ENCODE results near the gene PDE2A. TPM values are rescaled to one million over a fixed set of nuclear protein-coding genes. Genes with fewer than 3 reads are reported as not detected.

The PDE2A gene
- 0.26 and 0.64 TPM in 2 replicates for total RNA-seq (2014; rRNA removed; shearing (Covaris generic))
- polyA plus RNA-seq (2015; cell fraction: cytosol; rRNA removed): 0.47 and 0.70 TPM in 2 replicates
- 0.64 and 2.9 TPM in 2 replicates for polyA plus RNA-seq (2015; cell fraction: nucleus; rRNA removed)

DNA sequence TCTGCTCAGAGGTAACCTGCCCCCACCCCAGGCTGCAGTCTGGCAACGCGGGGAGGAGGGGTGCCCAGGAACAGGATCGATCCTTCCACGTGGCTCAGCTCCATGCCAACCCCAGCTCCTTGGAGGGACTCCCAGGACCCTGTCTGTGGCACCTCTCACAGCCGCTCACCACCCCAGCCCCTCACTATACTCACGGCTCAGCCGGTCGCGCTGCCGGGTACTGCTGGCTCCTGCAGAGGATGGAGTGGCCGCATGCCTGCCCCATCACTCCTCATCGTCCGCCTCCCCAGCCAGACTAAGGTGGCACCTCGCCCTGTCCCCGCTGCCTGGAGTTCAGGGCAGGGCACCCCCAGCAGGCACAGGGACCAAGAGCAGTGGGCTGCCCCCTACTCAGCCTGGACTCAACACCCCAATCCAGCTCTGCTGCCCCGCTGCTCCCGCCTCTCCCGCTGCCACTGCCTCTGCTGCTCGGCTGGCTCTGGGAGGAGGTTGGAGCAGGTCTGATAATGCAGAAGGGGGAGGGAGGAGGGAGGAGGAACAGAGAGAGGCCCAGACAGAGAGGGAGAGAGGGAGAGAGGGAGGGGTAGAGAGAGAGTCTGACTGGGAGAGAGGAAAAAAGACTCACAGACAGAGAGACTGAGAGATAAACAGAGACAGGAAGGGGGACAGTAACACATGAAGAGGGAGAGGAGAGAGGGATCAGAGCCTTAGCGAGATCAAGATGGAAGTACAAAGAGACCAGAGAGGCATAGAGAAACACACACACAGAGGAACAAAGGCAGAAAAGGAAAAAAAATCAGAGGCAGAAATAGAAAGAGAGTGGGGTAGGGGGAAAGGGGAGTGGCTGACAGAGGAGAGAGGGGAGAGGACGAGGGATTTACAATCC, at the start of gene PDE2A:
Gene PDE2A, minus strand, starts transcription at position 480 of the 886 bp plus-strand sequence. Its CDS starts 215 bp downstream, at position 265.
- in situ Hi-C loops (cut with HindIII; ENCODE audit: low pct_unique_long_range_greater_than_20kb, low sequenced_read_pairs): no loop called here

DNA sequence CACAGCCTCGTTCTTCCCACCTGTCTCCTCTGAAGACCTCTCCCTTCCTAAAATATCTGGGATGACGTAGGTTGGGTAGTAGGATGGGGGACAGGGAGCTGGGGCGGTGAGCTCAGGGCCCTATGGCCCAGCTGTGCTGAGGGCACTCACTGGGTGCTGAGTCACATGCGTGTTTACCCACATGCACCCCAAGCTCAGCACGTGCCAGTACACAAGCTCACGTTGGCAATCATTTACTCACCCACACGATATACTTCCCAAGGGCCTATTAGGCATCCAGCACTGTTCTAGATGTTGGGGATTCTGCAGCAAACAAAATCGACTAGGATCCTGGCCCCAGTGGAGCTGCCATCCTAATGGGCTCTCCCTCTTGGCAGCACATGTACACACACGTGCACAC, 49.3 kb upstream of the PDE2A start:
- no peak for DNase-seq (ENCODE audit: low read depth, low spot score)
- in situ Hi-C loops (cut with HindIII; ENCODE audit: low pct_unique_long_range_greater_than_20kb, low sequenced_read_pairs): no loop called here

More for the DNA sequence above, at the start of gene PDE2A:
- no peak for DNase-seq (ENCODE audit: low read depth, low spot score)

DNA sequence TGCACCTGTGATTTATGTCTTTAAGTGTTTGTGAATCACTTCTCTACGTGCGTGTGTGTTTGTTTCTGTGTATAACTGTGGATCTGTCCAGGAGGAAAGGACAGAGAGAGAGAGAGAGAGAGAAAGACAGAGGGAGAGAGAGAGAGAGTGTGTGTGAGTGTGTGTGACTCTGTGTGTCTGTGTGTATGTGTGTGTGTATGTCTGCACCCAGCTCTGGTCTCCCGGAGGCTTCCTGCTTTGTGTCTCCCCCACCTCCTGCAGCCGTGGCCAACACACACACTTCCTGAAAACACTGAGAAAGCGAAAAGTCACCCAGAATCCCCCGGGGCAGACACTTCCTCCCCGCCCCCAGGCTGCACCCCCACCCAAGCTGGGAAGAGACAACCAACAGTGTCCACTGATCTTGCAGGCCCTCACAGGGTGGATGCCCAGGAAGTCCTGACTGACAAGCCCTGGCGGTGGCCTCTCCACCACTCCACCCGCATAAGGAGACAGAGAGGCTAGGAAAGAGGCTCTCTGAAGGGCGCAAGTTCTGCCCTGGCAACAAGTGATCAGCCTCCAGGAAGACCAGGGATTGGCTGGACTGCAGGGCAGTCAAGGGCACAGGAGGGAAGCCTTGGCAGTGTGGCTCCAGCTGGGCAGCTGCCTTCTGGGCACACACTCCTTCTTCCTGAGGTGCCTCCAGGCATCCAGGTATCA, 48.0 kb upstream of the PDE2A start:
- in situ Hi-C loops (cut with HindIII; ENCODE audit: low pct_unique_long_range_greater_than_20kb, low sequenced_read_pairs): no loop called here
- DNase-seq (ENCODE audit: low read depth, low spot score): peak; percentile 94

DNA sequence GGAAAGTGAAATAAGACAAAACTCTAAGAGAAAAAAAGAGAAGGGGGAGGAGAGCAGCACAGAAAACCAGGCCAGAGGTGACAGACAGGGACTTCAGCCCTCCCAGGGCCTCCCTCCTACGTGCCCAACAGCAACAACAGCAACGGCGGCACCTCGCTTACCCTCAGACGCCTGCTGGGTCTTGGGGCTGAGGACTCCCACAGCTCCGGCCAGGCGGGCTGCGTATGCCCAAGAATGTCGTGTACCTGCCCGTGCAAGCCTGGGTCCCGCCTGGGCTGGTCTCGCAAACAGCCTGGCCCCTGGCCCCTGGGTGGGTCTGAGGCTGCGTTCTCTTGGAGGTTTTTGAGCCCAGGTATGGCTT, 47.4 kb upstream of the PDE2A start:
- DNase-seq (ENCODE audit: low read depth, low spot score): no peak
- in situ Hi-C loops (cut with HindIII; ENCODE audit: low pct_unique_long_range_greater_than_20kb, low sequenced_read_pairs): no loop called here

DNA sequence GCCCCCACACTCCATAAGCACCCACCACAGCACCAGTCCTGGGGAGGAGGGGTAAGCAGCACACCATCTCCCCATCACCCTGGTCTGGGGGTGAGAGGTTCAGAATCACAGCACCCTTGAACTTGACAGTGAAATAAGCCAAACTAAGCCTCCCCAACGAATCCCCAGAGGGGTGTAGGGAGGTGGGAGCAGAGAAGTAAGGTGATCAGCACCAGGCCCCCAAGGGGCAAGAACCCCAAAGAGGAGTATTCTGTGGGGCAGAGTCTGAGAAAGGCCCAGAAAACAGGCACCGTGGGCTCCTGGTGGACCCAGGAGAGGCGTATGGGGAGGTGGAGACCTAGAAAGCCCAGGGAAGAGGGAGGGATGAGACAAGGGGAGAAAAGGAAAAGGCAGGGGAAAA, 47.1 kb upstream of the PDE2A start:
- DNase-seq (ENCODE audit: low read depth, low spot score): no peak
- in situ Hi-C loops (cut with HindIII; ENCODE audit: low pct_unique_long_range_greater_than_20kb, low sequenced_read_pairs): no loop called here

DNA sequence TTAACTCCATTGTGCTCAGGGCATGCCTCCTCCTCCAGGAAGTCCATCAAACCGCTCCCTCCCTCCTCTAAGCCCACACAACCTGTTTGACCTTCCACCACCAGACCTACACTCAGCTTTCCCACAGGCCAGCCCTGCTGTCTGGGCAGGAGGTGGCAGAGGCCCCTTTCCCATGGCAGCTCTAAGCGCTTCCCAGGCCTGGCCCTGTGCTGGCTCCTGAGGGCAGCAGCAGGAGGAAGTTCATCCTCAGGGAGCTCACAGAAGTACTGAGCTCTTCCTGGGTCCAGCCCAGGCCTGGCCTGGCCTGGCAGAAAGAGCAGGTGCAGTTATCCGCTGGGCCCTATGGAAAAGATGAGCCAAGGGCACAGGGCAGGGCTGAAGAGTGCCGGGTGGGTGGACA, 46.6 kb upstream of the PDE2A start:
- in situ Hi-C loops (cut with HindIII; ENCODE audit: low pct_unique_long_range_greater_than_20kb, low sequenced_read_pairs): no loop called here
- DNase-seq (ENCODE audit: low read depth, low spot score): no peak

DNA sequence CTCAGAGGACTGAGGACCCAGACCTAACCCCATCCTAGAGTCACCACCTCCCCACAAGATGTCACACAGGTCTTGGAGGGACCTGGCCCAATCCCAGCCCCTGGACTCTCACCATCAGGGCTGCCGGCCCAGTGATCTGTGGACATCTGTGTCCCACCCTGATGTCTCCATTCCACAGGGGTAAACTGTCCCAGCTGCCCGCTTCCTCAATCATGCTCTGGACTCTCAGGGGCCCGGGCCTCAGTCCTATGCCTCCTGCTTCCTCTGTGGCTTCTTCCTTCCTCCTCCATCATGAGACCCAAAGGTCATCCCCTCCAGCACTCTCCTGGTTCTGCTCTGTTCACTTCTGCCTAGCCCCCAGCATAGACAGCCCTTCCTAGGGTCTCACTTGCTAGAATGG, 45.8 kb upstream of the PDE2A start:
- in situ Hi-C loops (cut with HindIII; ENCODE audit: low pct_unique_long_range_greater_than_20kb, low sequenced_read_pairs): no loop called here
- DNase-seq (ENCODE audit: low read depth, low spot score): no peak

DNA sequence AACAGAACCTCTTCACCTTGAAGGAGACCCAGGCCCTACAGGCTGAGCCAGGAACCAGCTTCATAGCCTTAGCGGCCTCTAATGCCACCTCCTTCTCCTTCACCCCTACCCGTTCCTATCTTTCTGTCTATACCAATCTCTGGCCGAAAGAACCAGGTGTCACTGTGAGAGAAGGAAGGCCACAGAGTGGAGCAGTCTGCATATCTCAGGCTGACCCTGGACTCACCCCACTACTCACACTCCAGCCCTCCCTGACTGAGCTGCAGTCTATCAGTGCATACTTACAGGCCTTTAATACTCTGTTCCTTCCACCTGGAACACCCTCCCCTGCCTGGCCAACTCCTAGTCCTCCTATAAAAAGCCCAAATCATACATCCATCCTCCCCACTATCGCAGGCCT, 45.3 kb upstream of the PDE2A start:
- in situ Hi-C loops (cut with HindIII; ENCODE audit: low pct_unique_long_range_greater_than_20kb, low sequenced_read_pairs): no loop called here
- no peak for DNase-seq (ENCODE audit: low read depth, low spot score)

DNA sequence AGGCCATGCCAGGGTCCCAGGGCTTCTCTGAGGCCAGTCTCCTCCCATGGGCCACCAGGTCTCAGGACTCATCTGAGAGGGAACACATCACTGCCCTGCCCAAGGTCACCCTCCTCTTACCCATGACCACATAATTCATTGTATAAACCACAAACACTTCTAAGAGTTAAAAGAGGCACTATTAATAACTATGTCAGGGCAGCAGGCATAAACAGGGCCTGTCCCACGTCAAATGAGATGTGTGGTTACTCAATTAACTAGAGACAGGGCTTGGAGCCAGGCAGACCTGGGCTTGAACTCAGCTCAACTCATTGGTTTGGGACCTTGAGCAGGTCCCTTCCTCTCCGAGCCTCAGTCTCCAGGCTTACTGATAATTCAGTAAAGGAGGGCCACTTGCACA, 44.9 kb upstream of the PDE2A start:
- no peak for DNase-seq (ENCODE audit: low read depth, low spot score)
- in situ Hi-C loops (cut with HindIII; ENCODE audit: low pct_unique_long_range_greater_than_20kb, low sequenced_read_pairs): no loop called here

DNA sequence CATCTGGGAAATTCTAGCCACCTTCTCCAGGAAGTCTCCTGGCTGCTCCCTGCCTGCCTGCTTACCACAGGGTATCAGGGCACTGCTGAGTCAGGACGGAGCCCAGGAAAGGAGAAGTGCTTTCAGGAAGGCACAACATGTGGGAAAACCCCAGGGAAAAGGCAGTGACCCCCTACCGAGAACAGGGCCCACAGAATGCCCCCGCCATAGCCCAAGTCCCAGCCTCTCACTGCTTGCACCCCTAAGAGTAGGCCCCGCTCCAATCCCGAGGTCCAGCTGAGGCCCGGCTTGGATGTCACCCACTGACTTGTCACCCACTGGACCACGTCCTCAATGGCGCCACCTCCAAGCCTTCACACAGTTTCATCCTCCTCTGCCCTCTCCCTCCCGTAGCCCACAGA, 43.9 kb upstream of the PDE2A start:
- in situ Hi-C loops (cut with HindIII; ENCODE audit: low pct_unique_long_range_greater_than_20kb, low sequenced_read_pairs): no loop called here

DNA sequence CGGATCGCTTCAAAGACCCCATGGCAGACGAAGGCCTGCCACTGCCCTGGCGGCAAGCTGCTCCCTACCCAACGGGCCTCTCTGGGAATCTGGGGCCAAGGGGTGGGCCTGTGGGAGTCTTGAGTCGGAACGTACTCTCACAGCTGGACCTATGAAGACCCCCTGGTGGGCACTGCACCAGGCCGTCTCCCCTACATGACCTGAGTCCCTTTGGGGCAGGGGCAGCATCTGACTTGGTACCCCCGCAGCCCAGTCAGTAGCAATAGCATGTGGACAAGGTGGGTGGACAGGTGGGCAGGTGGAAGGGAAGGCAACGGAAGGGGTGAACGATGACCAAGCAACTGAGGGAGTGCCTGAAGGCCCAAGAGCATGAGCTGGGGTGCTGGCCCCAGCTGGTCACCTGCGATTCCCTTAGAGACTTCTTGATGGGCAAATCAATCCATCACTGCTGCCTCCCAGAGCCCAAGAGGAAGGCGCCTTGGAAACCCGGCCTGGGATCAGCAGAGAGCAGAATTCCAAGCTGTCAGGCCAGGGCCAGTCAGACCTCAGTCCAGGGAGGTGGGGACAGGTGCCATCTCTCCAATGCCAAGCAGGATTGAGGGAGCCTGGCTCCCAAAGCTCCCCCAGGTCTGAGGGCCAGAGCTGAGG, 42.7 kb upstream of the PDE2A start:
- no peak for DNase-seq (ENCODE audit: low read depth, low spot score)
- in situ Hi-C loops (cut with HindIII; ENCODE audit: low pct_unique_long_range_greater_than_20kb, low sequenced_read_pairs): no loop called here

More for the DNA sequence above, 43.9 kb upstream of the PDE2A start:
- DNase-seq (ENCODE audit: low read depth, low spot score): no peak

DNA sequence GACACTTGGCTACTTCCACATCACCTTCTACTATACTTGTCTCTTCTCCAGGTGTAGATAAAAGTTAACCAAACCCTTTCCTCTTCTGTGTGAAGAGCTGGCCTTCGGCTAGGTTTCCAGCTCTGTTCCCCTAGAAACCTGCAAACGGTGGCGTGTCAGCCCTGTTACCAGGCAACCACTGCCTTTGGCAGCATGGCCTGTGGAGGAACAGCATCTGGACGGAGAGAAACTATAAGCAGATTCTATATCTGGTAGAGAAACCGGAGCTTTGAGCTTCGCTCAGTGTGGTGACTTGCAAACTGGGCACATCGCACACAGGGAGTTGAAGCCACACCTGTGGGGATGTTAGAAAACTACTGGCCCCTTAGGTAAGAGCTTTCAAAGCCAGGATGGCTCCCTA, 42.1 kb upstream of the PDE2A start:
- DNase-seq (ENCODE audit: low read depth, low spot score): no peak
- in situ Hi-C loops (cut with HindIII; ENCODE audit: low pct_unique_long_range_greater_than_20kb, low sequenced_read_pairs): no loop called here

DNA sequence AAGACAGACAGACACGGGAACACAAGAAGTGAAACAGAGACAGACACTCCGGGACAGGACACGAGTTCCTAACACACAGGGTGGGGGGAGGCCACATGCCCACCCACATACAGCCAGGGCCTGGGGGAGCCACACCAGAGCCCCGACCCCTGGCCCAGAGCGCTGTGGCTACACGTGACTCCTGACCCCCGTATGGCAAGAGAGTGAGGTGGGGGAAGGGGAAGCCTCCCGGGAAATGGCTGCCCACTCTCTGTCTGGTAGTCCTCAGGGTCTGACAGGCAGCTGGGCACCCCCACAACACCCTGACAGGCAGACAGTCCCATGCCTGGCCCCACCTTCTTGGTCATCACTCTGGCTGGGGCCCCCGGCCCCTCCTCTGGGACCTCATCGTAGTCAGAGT, 38.6 kb upstream of the PDE2A start:
- in situ Hi-C loops (cut with HindIII; ENCODE audit: low pct_unique_long_range_greater_than_20kb, low sequenced_read_pairs): no loop called here
- no peak for DNase-seq (ENCODE audit: low read depth, low spot score)

DNA sequence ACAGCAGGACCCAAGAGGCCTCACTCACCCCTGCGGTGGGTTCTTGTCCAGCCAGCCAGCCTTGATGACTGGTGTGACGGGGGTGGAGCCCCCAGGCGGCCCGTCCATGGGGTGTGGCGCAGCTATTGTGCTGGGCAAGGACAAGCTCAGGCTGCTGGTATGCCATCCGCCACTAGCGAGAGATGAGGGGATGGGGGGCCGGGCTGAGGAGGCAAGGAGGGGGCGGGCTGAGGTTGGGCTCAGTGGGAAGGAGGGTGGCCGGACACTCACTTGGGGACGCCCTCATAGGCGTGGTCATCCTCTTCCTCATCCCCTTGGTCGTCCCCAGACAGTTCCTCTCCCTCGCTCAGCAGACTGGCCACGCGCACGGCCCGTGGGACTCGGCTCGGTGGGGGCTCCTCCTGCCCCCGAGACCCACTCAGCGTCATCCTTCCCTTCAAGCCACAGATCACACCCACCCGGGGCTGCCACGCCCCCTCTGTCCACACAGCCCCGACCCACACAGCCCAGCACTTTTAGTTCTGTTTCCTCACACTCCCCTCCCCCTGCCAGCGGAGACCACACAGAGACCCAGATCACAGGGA, 38.0 kb upstream of the PDE2A start:
- no peak for DNase-seq (ENCODE audit: low read depth, low spot score)
- in situ Hi-C loops (cut with HindIII; ENCODE audit: low pct_unique_long_range_greater_than_20kb, low sequenced_read_pairs): no loop called here

DNA sequence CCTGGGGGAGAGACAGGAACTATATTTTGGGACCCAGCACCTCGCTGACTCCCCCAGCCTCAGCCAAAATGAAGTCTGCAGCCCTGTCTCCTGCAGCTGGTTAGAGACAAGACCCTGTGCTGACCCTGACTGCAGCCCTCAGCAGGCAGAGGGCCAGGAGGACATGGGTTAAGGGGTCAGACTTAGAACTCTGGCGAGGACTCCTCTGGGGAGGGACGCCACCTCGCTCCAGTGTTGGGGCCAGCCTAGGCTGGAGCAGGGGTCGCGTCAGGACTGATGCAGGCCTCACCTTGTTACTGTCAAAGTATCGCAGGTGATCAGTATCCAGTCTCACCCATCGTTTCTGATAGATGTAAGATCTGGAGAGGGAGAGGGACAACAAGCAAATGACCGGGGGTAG, 36.9 kb upstream of the PDE2A start:
- in situ Hi-C loops (cut with HindIII; ENCODE audit: low pct_unique_long_range_greater_than_20kb, low sequenced_read_pairs): no loop called here

DNA sequence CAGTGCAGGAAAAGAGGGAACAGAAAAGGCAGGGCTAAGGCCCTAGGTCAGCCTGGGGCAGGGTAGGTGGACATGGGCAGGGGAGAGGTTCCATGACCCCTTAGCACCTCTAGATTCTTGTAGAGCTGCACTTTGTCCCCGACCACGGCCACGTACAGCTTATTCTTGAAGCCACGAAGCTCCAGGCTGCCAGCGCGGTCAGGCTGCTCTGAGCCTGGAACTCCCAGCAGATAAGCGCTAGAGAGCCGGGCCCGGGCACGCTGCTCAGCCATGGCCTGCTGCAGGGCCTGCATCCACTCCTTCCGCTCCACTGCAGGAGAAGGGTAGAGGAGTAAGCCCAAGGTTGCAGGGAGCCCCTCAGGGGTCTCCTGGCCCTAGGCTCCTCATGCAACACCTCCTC, 36.1 kb upstream of the PDE2A start:
- in situ Hi-C loops (cut with HindIII; ENCODE audit: low pct_unique_long_range_greater_than_20kb, low sequenced_read_pairs): no loop called here
- DNase-seq (ENCODE audit: low read depth, low spot score): no peak

More for the DNA sequence above, 36.9 kb upstream of the PDE2A start:
- DNase-seq (ENCODE audit: low read depth, low spot score): no peak

DNA sequence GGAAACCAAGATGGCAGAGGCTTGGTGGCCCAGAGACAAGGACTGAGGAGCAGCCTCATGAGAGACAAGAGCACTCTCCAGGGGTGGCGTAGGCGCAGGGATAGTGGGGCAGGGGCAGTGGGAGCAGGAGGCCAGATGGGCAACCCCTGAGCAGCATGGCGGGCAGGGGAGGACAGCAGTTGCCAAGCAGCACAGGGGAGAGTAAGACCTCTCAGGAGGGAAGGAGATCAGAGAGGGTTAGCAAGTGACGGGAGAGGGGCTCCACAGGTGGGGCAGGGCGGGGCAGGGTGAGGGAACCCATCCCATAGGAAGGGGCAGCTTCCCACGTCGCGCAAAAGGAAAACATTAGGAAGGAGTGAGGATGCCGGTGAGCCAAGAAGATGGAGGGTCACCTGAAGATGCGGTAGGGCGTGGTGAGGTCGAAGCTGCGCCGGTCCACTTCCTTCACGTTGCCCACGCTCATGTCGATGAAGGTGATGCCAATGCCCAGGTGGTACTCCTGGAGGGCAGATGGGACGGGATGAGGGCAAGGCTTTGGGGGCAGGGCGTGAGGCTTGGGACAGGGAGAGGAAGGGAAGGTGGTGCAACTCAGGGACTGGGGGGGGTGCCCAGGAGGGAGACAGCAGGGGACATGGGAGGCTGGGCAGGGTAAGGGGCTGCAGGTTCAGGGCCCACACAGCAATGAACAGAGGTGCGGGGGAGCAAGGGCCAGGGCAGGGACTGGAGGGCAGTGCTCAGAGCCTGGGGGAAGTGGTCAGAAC, 35.4 kb upstream of the PDE2A start:
- DNase-seq (ENCODE audit: low read depth, low spot score): no peak
- in situ Hi-C loops (cut with HindIII; ENCODE audit: low pct_unique_long_range_greater_than_20kb, low sequenced_read_pairs): no loop called here
